Thyroid gland (tissue), 4 donors: ENCODE data around the gene CCT7.

Experiments used
- CTCF ChIP-seq, 6 experiments: fragments of 200-600 bp in 3 of 6; fragments of 450-650 bp in 3 of 6; sonication (generic) in 3 of 6; IDR thresholded peaks; one replicate each; pipeline ENCODE4 v1.5.1; 2016 to 2019; ENCODE audit warnings: antibody characterized with exemption in 6 of 6, mild to moderate bottlenecking in 2 of 6, inconsistent platforms in 1 of 6, moderate library complexity in 1 of 6
- POLR2A ChIP-seq, 2 donors: fragments of 450-650 bp; IDR thresholded peaks; one replicate each; pipeline ENCODE4 v1.6.1; 2017; ENCODE audit warnings: antibody characterized with exemption in 2 of 2, mild to moderate bottlenecking in 2 of 2, moderate library complexity in 1 of 2

- TF ChIP-seq CTCF (IDR thresholded peaks at IDR 0.05) (no peak), POLR2A (IDR thresholded peaks at IDR 0.05) (no peak)
Observed at GRCh38 chr2:73259704-73260337, 25.7 kb downstream of the CCT7 start.
